Heart left ventricle (tissue), 16 donors: ENCODE results near the gene HDHD3. TPM values are rescaled to one million over a fixed set of nuclear protein-coding genes. Genes with fewer than 3 reads are reported as not detected.

ENCODE experiments used
- ATAC-seq, 4 donors: fragments of 200-7000 bp; cut with Tn5 transposase; one replicate each; pipeline ENCODE4 v1.9.1; 2020 to 2022; ENCODE audit warnings: moderate library complexity in 4 of 4, mild to moderate bottlenecking in 3 of 4, moderate number of reproducible peaks in 1 of 4
- DNase-seq, 5 donors: peaks; one replicate each; pipeline ENCODE4 v3.0.0-alpha.2; 2020
- H3K27ac ChIP-seq, 12 donors: fragments of 200-600 bp; sonication (generic) in 4 of 12; one replicate each; pipeline versions ENCODE4 v1.5.0 to v1.8.0; 2016 to 2022; ENCODE audit warnings: mild to moderate bottlenecking in 2 of 12
- H3K27me3 ChIP-seq, 9 donors: fragments of 200-600 bp; sonication (generic) in 2 of 9; one replicate each; pipeline versions ENCODE4 v1.5.1 to v1.8.0; 2016 to 2022; ENCODE audit warnings: mild to moderate bottlenecking in 3 of 9
- H3K36me3 ChIP-seq, 9 donors: fragments of 200-600 bp; sonication (generic) in 2 of 9; one replicate each; pipeline versions ENCODE4 v1.5.0 to v1.8.0; 2018 to 2022; ENCODE audit warnings: mild to moderate bottlenecking in 2 of 9
- H3K4me1 ChIP-seq, 12 donors: fragments of 200-600 bp; sonication (generic) in 4 of 12; one replicate each; pipeline versions ENCODE4 v1.5.0 to v1.8.0; 2016 to 2022; ENCODE audit warnings: mild to moderate bottlenecking in 3 of 12
- H3K4me3 ChIP-seq, 12 donors: fragments of 200-600 bp; sonication (generic) in 4 of 12; one replicate each; pipeline versions ENCODE4 v1.5.0 to v1.8.0; 2017 to 2022; ENCODE audit warnings: mild to moderate bottlenecking in 9 of 12, moderate library complexity in 4 of 12
- H3K9me3 ChIP-seq, 12 donors: fragments of 200-600 bp; sonication (generic) in 4 of 12; one replicate each; pipeline versions ENCODE4 v1.5.0 to v1.8.0; 2016 to 2022; ENCODE audit warnings: mild to moderate bottlenecking in 1 of 12
- CTCF ChIP-seq, 12 donors: fragments of 200-600 bp; sonication (generic) in 4 of 12; IDR thresholded peaks; one replicate each; pipeline versions ENCODE4 v1.5.0 to v1.8.0; 2018 to 2022; ENCODE audit warnings: antibody characterized with exemption in 12 of 12, mild to moderate bottlenecking in 5 of 12
- POLR2A ChIP-seq, 2 donors: fragments of 450-650 bp; IDR thresholded peaks; one replicate each; pipeline ENCODE4 v1.6.1; 2017; ENCODE audit warnings: antibody characterized with exemption in 2 of 2, mild to moderate bottlenecking in 2 of 2, moderate library complexity in 2 of 2
- WGBS, 4 donors: extraction: QIAGEN DNeasy Blood & Tissue Kit in 2 of 4; methylation state at CpG; one replicate each; pipeline versions ENCODE4 v1.1.5 to v1.1.7; 2013 to 2018; 5-methylcytosine and 5-hydroxymethylcytosine counted together
- intact Hi-C, 10 donors: fragments of 100-400 bp; cut with DNase I; formaldehyde crosslinking; loops; one replicate each; pipeline versions ENCODE4 v1.11.1 to v1.14.2; 2022
- polyA plus RNA-seq, 2 donors: library from polyadenylated mRNA; stranded (reverse); fragments of 200-250 nt; gene quantifications; one replicate each; pipeline ENCODE4 v1.2.3, GENCODE V29; 2013
- total RNA-seq, 9 donors: library from RNA; depleted of rRNA in 2 of 9; stranded (reverse); fragments of >200 nt in 2 of 9; fragmentation: NEBNext Ultra II Directional in 3 of 9; extraction: Animal tissue kit (Norgen Biotek cat#: 25700) in 3 of 9; gene quantifications; one replicate each; pipeline versions ENCODE4 v1.1.0 to v1.2.4, GENCODE V29; 2016 to 2023
- donor health status: ischemic (EF 13 %, LVEDD 7.1; RV severe dilation, severe dysfunction).
- donor health status: healthy with polysubstance abuse.
- donor health status: DM: no; HTN: yes; CAD: no.
- donor health status: DM: no; HTN: no; CAD: no.
- donor health status: ischemic (EF 25% LVEDD 6.9; RV normal size, moderate dysfunction).
- donor health status: ischemic (EF 25% LVEDD 5.7; RV mildly dilated, moderate dysfunction).
- donor health status: healthy.
- donor health status: DM: yes; HTN: yes; CAD: no.
- donor health status: ischemic (EF 35%, LVEDD 5.7; RV mildly dilated, moderate dysfunction).
- donor health status: nonischemic (EF 11% LVEDD 7.7; RV severe dilation, severe dysfunction).
- donor health status: DM: yes; HTN: yes; CAD: no.
- donor health status: PGD.
- donor health status: ischemic (EF 29% LVEDD 5.4; RV normal size, mild dysfunction).
- donor health status: nonischemic (EF 23%, LVEDD 6.1; RV moderate dilation, normal function).

HDHD3 gene
- total and polyA plus RNA-seq, 11 donors: 11.7 to 53.8 (median 19.4) TPM

DNA sequence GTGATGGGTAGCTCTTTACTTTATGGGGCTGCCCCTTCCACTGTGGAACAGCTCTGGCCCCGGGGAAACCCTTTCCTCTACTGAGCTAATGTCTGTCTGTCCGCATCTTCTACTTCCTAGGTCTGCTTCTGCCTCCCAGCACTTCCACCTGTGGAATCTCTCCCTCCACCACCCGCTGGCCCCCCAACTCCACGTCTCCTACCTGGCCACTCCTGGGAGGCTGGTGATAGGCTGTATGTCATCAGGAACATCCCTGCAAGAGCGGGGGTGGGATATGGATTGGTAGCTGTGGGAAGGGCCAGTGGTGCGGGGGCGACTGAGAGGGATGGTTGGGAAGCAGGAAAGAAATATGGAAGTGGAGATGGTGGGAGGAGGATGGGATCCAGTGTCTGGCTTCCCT is 15.1 kb upstream of the HDHD3 start:
- no peak for TF ChIP-seq POLR2A (IDR thresholded peaks at IDR 0.05)
- DNase-seq (no peak), ATAC-seq (no peak)
- Histone ChIP-seq H3K27ac (no peak overlapping the region), H3K36me3 (peaks cover 3 to 83% (median 61%) of the 10 kb centered on the region in 9 donors), H3K4me1 (no peaks in the 10 kb centered on the region), H3K4me3 (no peak overlapping the region), H3K27me3 (no peaks in the 10 kb centered on the region), H3K9me3 (no peaks in the 10 kb centered on the region)
- WGBS, 4 donors: 94 to 96% (median 94%) methylated on average over 7 of the region's 7 CpGs
- intact Hi-C loops: loop anchor here in 1 of 10 donors (10.0 kb wide), 1 partner anchor 47 kb away; the partner anchor contains the start of genes BSPRY and WDR31

- H3K4me3 ChIP-seq: no peak overlapping the region
- TF ChIP-seq CTCF (IDR thresholded peaks at IDR 0.05): no peak
- no peak for TF ChIP-seq POLR2A (IDR thresholded peaks at IDR 0.05)
- WGBS, 4 donors: 92 to 96% (median 95%) methylated on average over 12 to 17 of the region's 17 CpGs
- no peak for DNase-seq
- intact Hi-C loops: loop anchor here in 1 of 10 donors (10.0 kb wide), 1 partner anchor 46 kb away; the partner anchor contains the start of genes BSPRY and WDR31
- peaks cover 3 to 92% (median 65%) of the 10 kb centered on the region in 9 donors for H3K36me3 ChIP-seq
- no peaks in the 10 kb centered on the region for H3K9me3 ChIP-seq
- no peak overlapping the region for H3K27ac ChIP-seq
- peak in 1 of 4 donors; percentile 21 for ATAC-seq
- no peaks in the 10 kb centered on the region for H3K4me1 ChIP-seq
- no peaks in the 10 kb centered on the region for H3K27me3 ChIP-seq
Observed at GRCh38 chr9:113390192-113390960, 13.6 kb upstream of the HDHD3 start.

- Histone ChIP-seq H3K4me1 (no peaks in the 10 kb centered on the region), H3K4me3 (no peak overlapping the region), H3K27ac (no peak overlapping the region), H3K9me3 (no peaks in the 10 kb centered on the region), H3K36me3 (peaks cover 3 to 85% (median 62%) of the 10 kb centered on the region in 9 donors), H3K27me3 (no peaks in the 10 kb centered on the region)
- TF ChIP-seq CTCF (IDR thresholded peaks at IDR 0.05) (no peak), POLR2A (IDR thresholded peaks at IDR 0.05) (no peak)
- DNase-seq: no peak
- intact Hi-C loops: no loop called here
- WGBS, 4 donors: 88 to 96% (median 92%) methylated on average over 9 to 11 of the region's 11 CpGs
- no peak for ATAC-seq
Observed at GRCh38 chr9:113389451-113389850, 12.7 kb upstream of the HDHD3 start.

DNA sequence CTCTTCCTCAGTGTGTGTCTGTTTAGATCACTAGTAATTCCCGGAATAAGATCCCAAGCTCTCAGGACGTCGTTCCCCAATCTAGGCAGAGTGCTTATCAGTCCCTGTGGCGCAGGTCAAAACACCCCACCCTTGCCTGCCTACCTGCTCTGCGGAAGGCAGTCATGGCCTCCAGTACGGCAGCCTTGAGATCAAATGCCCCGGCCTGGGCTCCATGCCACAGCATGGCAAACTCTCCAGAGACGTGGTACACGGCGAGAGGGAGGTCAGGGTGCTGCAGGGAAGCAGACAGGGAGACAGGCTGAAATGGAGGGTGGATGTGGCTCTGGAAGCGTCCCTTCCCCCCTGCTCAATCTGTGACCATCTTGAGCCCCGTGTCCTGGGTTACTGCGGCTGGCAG is 12.0 kb upstream of the HDHD3 start:
- WGBS, 4 donors: 90 to 99% (median 92%) methylated on average over 10 to 13 of the region's 13 CpGs
- H3K27me3 ChIP-seq: no peaks in the 10 kb centered on the region
- no peaks in the 10 kb centered on the region for H3K9me3 ChIP-seq
- H3K4me3 ChIP-seq: no peak overlapping the region
- TF ChIP-seq POLR2A (IDR thresholded peaks at IDR 0.05): no peak
- no peak for TF ChIP-seq CTCF (IDR thresholded peaks at IDR 0.05)
- peaks cover 3 to 79% (median 62%) of the 10 kb centered on the region in 9 donors for H3K36me3 ChIP-seq
- no peak for ATAC-seq
- intact Hi-C loops: no loop called here
- H3K27ac ChIP-seq: no peak overlapping the region
- no peaks in the 10 kb centered on the region for H3K4me1 ChIP-seq
- no peak for DNase-seq
